ENCODE measurements around the gene OR14I1. TPM values are rescaled to one million over a fixed set of nuclear protein-coding genes. Genes with fewer than 3 reads are reported as not detected.

Gene OR14I1
- total RNA-seq, 2 experiments from 2014 or later: not detected

Small RNAs within 50 kb of the gene (small RNA-seq; reads per million reads assigned to genes)
- gene AHCYP8: not detected

Other genes with a start within 250 kb of the OR14I1 start
- gene OR2T3, start 229.4 kb downstream of the OR14I1 start, total RNA-seq (2014; rRNA removed; shearing (Covaris generic)): not detected in 2 replicates
- gene OR2T3, start 229.4 kb downstream of the OR14I1 start, total RNA-seq (2022): not detected in 2 replicates
- gene OR2T5, start 214.2 kb downstream of the OR14I1 start, total RNA-seq (2014; rRNA removed; shearing (Covaris generic)): not detected in 2 replicates
- not detected in 2 replicates for gene OR2T5, start 214.2 kb downstream of the OR14I1 start, total RNA-seq (2022)
- gene OR2G6, start 194.7 kb downstream of the OR14I1 start, total RNA-seq (2014; rRNA removed; shearing (Covaris generic)): not detected in 2 replicates
- not detected in 2 replicates for gene OR2G6, start 194.7 kb downstream of the OR14I1 start, total RNA-seq (2022)
- gene OR2T29, start 140.0 kb downstream of the OR14I1 start, total RNA-seq (2014; rRNA removed; shearing (Covaris generic)): not detected in 2 replicates
- gene OR2T29, start 140.0 kb downstream of the OR14I1 start, total RNA-seq (2022): not detected in 2 replicates
- not detected in 2 replicates for gene OR2T34, start 128.0 kb downstream of the OR14I1 start, total RNA-seq (2014; rRNA removed; shearing (Covaris generic))
- not detected in 2 replicates for gene OR2T34, start 128.0 kb downstream of the OR14I1 start, total RNA-seq (2022)
- gene OR2T10, start 105.1 kb downstream of the OR14I1 start, total RNA-seq (2014; rRNA removed; shearing (Covaris generic)): not detected in 2 replicates
- gene OR2T10, start 105.1 kb downstream of the OR14I1 start, total RNA-seq (2022): not detected in 2 replicates
- not detected in 2 replicates for gene OR2T11, start 67.7 kb downstream of the OR14I1 start, total RNA-seq (2014; rRNA removed; shearing (Covaris generic))
- gene OR2T11, start 67.7 kb downstream of the OR14I1 start, total RNA-seq (2022): 0.13 TPM in 1 of 2 replicates, not detected in the other
- not detected in 2 replicates for gene OR2T35, start 57.5 kb downstream of the OR14I1 start, total RNA-seq (2014; rRNA removed; shearing (Covaris generic))
- gene OR2T35, start 57.5 kb downstream of the OR14I1 start, total RNA-seq (2022): not detected in 2 replicates
- not detected in 2 replicates for gene OR2T27, start 47.2 kb downstream of the OR14I1 start, total RNA-seq (2014; rRNA removed; shearing (Covaris generic))
- gene OR2T27, start 47.2 kb downstream of the OR14I1 start, total RNA-seq (2022): not detected in 2 replicates
- not detected in 2 replicates for gene LYPD8, start 53.0 kb upstream of the OR14I1 start, total RNA-seq (2014; rRNA removed; shearing (Covaris generic))
- gene LYPD8, start 53.0 kb upstream of the OR14I1 start, total RNA-seq (2022): not detected in 2 replicates
- 14.5 and 16.9 TPM in 2 replicates for gene SH3BP5L, start 123.1 kb upstream of the OR14I1 start, total RNA-seq (2014; rRNA removed; shearing (Covaris generic))
- 21.8 and 24.5 TPM in 2 replicates for gene SH3BP5L, start 123.1 kb upstream of the OR14I1 start, total RNA-seq (2022)
- 45.7 and 56.1 TPM in 2 replicates for gene ZNF672, start 135.5 kb upstream of the OR14I1 start, total RNA-seq (2014; rRNA removed; shearing (Covaris generic))
- 50.0 and 52.7 TPM in 2 replicates for gene ZNF672, start 135.5 kb upstream of the OR14I1 start, total RNA-seq (2022)
- 49.7 and 65.0 TPM in 2 replicates for gene ZNF692, start 156.3 kb upstream of the OR14I1 start, total RNA-seq (2014; rRNA removed; shearing (Covaris generic))
- gene ZNF692, start 156.3 kb upstream of the OR14I1 start, total RNA-seq (2022): 66.2 and 67.4 TPM in 2 replicates
- 9.2 and 13.0 TPM in 2 replicates for gene PGBD2, start 203.5 kb upstream of the OR14I1 start, total RNA-seq (2014; rRNA removed; shearing (Covaris generic))
- 6.4 and 7.5 TPM in 2 replicates for gene PGBD2, start 203.5 kb upstream of the OR14I1 start, total RNA-seq (2022)

Measured in OCI-LY7 (cell line).